Measurements from ENCODE around the gene NPB.

NPB gene

GRCh38 chr17:81899514-81900166, 2.4 kb upstream of the NPB start:
- no peak for DNase-seq

GRCh38 chr17:81900181-81900820, 1.7 kb upstream of the NPB start:
- no peak for DNase-seq

GRCh38 chr17:81901167-81902022, 643 bp upstream of the NPB start:
- DNase-seq, result no peak

- no peak for DNase-seq
Measured at GRCh38 chr17:81902653-81903414, 796 bp downstream of the NPB start.

- DNase-seq, result no peak
Measured at GRCh38 chr17:81903415-81903831, 1.4 kb downstream of the NPB start.

GRCh38 chr17:81903896-81904599, 2.0 kb downstream of the NPB start:
- no peak for DNase-seq

GRCh38 chr17:81904600-81905423, 2.8 kb downstream of the NPB start:
- DNase-seq, result no peak

GRCh38 chr17:81905424-81905875, 3.4 kb downstream of the NPB start:
- DNase-seq, result no peak

GRCh38 chr17:81905993-81906392, 4.0 kb downstream of the NPB start:
- DNase-seq, result no peak

GRCh38 chr17:81906476-81907218, 4.6 kb downstream of the NPB start:
- DNase-seq, result no peak

- DNase-seq, result no peak
Measured at GRCh38 chr17:81907219-81908145, 5.4 kb downstream of the NPB start.

GRCh38 chr17:81908793-81909192, 6.8 kb downstream of the NPB start:
- DNase-seq, result no peak

- no peak for DNase-seq
Measured at GRCh38 chr17:81909231-81909630, 7.2 kb downstream of the NPB start.

- DNase-seq, result no peak
Measured at GRCh38 chr17:81909966-81910839, 8.2 kb downstream of the NPB start.

GRCh38 chr17:81910840-81911276, 8.8 kb downstream of the NPB start:
- no peak for DNase-seq

- peak; percentile 84 for DNase-seq
Measured at GRCh38 chr17:81911277-81911961, 9.4 kb downstream of the NPB start, which contains the start of gene PCYT2. TSS of gene PCYT2 (minus strand) at chr17:81911399. CDS start at chr17:81911355, 44 bp downstream.

- no peak for DNase-seq
Measured at GRCh38 chr17:81911969-81912368, 9.9 kb downstream of the NPB start.
